Measurements from ENCODE around the gene RHOT2.

RHOT2 gene

GRCh38 chr16:707062-707538 is 39.2 kb downstream of the RHOT2 start:
- no peaks in the 10 kb centered on the region for H3K36me3 ChIP-seq (ENCODE audit: insufficient read depth)
- no peak overlapping the region for H3K27ac ChIP-seq
- no peak overlapping the region for H3K4me2 ChIP-seq
- peaks cover 88% of the 10 kb centered on the region for H3K27me3 ChIP-seq (ENCODE audit: insufficient read depth, low read depth)
- no peak overlapping the region for H3K4me3 ChIP-seq (IDR thresholded peaks at IDR 0.05; ENCODE audit: insufficient read depth, low read depth, low read length)
- H3K4me1 ChIP-seq (ENCODE audit: low read depth, poor library complexity, severe bottlenecking) = peaks cover 21% of the 10 kb centered on the region
- H4K20me1 ChIP-seq (ENCODE audit: insufficient read depth) = no peaks in the 10 kb centered on the region
- no peaks in the 10 kb centered on the region for H3K79me2 ChIP-seq (ENCODE audit: insufficient read depth, low read depth)
- no peak overlapping the region for H3K9ac ChIP-seq
- H2AFZ ChIP-seq (ENCODE audit: low read depth) = no peak overlapping the region
- no peak for TF ChIP-seq CTCF (conservative IDR thresholded peaks at IDR 0.05; ENCODE audit: low read depth, low read length)

GRCh38 chr16:708019-708418 is 40.1 kb downstream of the RHOT2 start:
- no peaks in the 10 kb centered on the region for H4K20me1 ChIP-seq (ENCODE audit: insufficient read depth)
- H2AFZ ChIP-seq (ENCODE audit: low read depth) = no peak overlapping the region
- no peak overlapping the region for H3K4me3 ChIP-seq (IDR thresholded peaks at IDR 0.05; ENCODE audit: insufficient read depth, low read depth, low read length)
- no peaks in the 10 kb centered on the region for H3K79me2 ChIP-seq (ENCODE audit: insufficient read depth, low read depth)
- peaks cover 88% of the 10 kb centered on the region for H3K27me3 ChIP-seq (ENCODE audit: insufficient read depth, low read depth)
- no peak for TF ChIP-seq CTCF (conservative IDR thresholded peaks at IDR 0.05; ENCODE audit: low read depth, low read length)
- H3K36me3 ChIP-seq (ENCODE audit: insufficient read depth) = no peaks in the 10 kb centered on the region
- H3K27ac ChIP-seq = no peak overlapping the region
- no peak overlapping the region for H3K9ac ChIP-seq
- no peak overlapping the region for H3K4me2 ChIP-seq
- H3K4me1 ChIP-seq (ENCODE audit: low read depth, poor library complexity, severe bottlenecking) = peaks cover 21% of the 10 kb centered on the region

GRCh38 chr16:708959-709358 is 41.0 kb downstream of the RHOT2 start:
- no peak overlapping the region for H3K4me3 ChIP-seq (IDR thresholded peaks at IDR 0.05; ENCODE audit: insufficient read depth, low read depth, low read length)
- H3K9ac ChIP-seq = no peak overlapping the region
- H4K20me1 ChIP-seq (ENCODE audit: insufficient read depth) = no peaks in the 10 kb centered on the region
- H3K36me3 ChIP-seq (ENCODE audit: insufficient read depth) = no peaks in the 10 kb centered on the region
- H3K4me2 ChIP-seq = no peak overlapping the region
- H2AFZ ChIP-seq (ENCODE audit: low read depth) = no peak overlapping the region
- TF ChIP-seq CTCF (conservative IDR thresholded peaks at IDR 0.05; ENCODE audit: low read depth, low read length) = no peak
- no peak overlapping the region for H3K27ac ChIP-seq
- H3K27me3 ChIP-seq (ENCODE audit: insufficient read depth, low read depth) = peaks cover 88% of the 10 kb centered on the region
- H3K79me2 ChIP-seq (ENCODE audit: insufficient read depth, low read depth) = no peaks in the 10 kb centered on the region
- H3K4me1 ChIP-seq (ENCODE audit: low read depth, poor library complexity, severe bottlenecking) = peaks cover 21% of the 10 kb centered on the region

- no peak overlapping the region for H3K27ac ChIP-seq
- no peak overlapping the region for H2AFZ ChIP-seq (ENCODE audit: low read depth)
- peaks cover 87% of the 10 kb centered on the region for H3K27me3 ChIP-seq (ENCODE audit: insufficient read depth, low read depth)
- H3K9ac ChIP-seq = no peak overlapping the region
- H3K4me3 ChIP-seq (IDR thresholded peaks at IDR 0.05; ENCODE audit: insufficient read depth, low read depth, low read length) = no peak overlapping the region
- H4K20me1 ChIP-seq (ENCODE audit: insufficient read depth) = no peaks in the 10 kb centered on the region
- no peak for TF ChIP-seq CTCF (conservative IDR thresholded peaks at IDR 0.05; ENCODE audit: low read depth, low read length)
- H3K79me2 ChIP-seq (ENCODE audit: insufficient read depth, low read depth) = no peaks in the 10 kb centered on the region
- no peaks in the 10 kb centered on the region for H3K36me3 ChIP-seq (ENCODE audit: insufficient read depth)
- peaks cover 27% of the 10 kb centered on the region for H3K4me1 ChIP-seq (ENCODE audit: low read depth, poor library complexity, severe bottlenecking)
- no peak overlapping the region for H3K4me2 ChIP-seq
Observed at GRCh38 chr16:709566-710499, 41.9 kb downstream of the RHOT2 start.

Data from KMS-11 (cell line).